T-helper 22 cell (primary cell): ENCODE results near the gene RGP1.

Source experiments
- DNase-seq: peaks from one replicate; pipeline ENCODE4 v3.0.0-alpha.2; 2020; ENCODE audit warnings: low read depth

RGP1 gene

GRCh38 chr9:35774907-35775635 is 26.0 kb downstream of the RGP1 start:
- DNase-seq: no peak

GRCh38 chr9:35776018-35776417 is 26.9 kb downstream of the RGP1 start:
- no peak for DNase-seq

- DNase-seq: no peak
Observed at GRCh38 chr9:35778496-35778895, 29.4 kb downstream of the RGP1 start.

GRCh38 chr9:35781066-35781465 is 32.0 kb downstream of the RGP1 start:
- DNase-seq: no peak

- DNase-seq: no peak
Observed at GRCh38 chr9:35783418-35783817, 34.3 kb downstream of the RGP1 start.

GRCh38 chr9:35789541-35789940 is 40.5 kb downstream of the RGP1 start:
- DNase-seq: no peak

- no peak for DNase-seq
Observed at GRCh38 chr9:35790025-35790384, 40.9 kb downstream of the RGP1 start.

- DNase-seq: no peak
Observed at GRCh38 chr9:35790385-35791296, 41.6 kb downstream of the RGP1 start.

- no peak for DNase-seq
Observed at GRCh38 chr9:35791297-35791921, 42.3 kb downstream of the RGP1 start, which contains the start of gene NPR2. Gene NPR2 (plus strand): TSS chr9:35791591. CDS start chr9:35792409, 818 bp downstream.

GRCh38 chr9:35792024-35792813 is 43.1 kb downstream of the RGP1 start:
- no peak for DNase-seq

- DNase-seq: no peak
Observed at GRCh38 chr9:35792826-35793225, 43.7 kb downstream of the RGP1 start.

- no peak for DNase-seq
Observed at GRCh38 chr9:35793461-35793860, 44.4 kb downstream of the RGP1 start.

- DNase-seq: no peak
Observed at GRCh38 chr9:35795695-35796094, 46.6 kb downstream of the RGP1 start.

GRCh38 chr9:35797311-35798109 is 48.4 kb downstream of the RGP1 start:
- DNase-seq: no peak

- no peak for DNase-seq
Observed at GRCh38 chr9:35798658-35799374, 49.7 kb downstream of the RGP1 start.

GRCh38 chr9:35800530-35800929 is 51.4 kb downstream of the RGP1 start:
- no peak for DNase-seq

- DNase-seq: no peak
Observed at GRCh38 chr9:35801328-35802128, 52.4 kb downstream of the RGP1 start.

- no peak for DNase-seq
Observed at GRCh38 chr9:35806101-35806500, 57.0 kb downstream of the RGP1 start.
